H1 (cell line): ENCODE measurements around the gene RICTOR. TPM values are rescaled to one million over a fixed set of nuclear protein-coding genes. Genes with fewer than 3 reads are reported as not detected.

Experiments used
- CTCF ChIA-PET: fragments of 300-600 bp; sonication (Branson Sonifier 250); formaldehyde crosslinking; loops from one replicate; lab custom pipeline; 2021; ENCODE audit not compliant: partially characterized antibody; lab: Charles Lee
- POLR2A ChIA-PET: fragments of 300-600 bp; sonication (Branson Sonifier 250); formaldehyde crosslinking; loops from one replicate; lab custom pipeline; 2021; ENCODE audit warnings: inconsistent platforms; ENCODE audit not compliant: partially characterized antibody; lab: Charles Lee
- DNase-seq, 2 experiments: peaks; one replicate each; pipeline versions ENCODE4 v3.0.0 to v3.0.0-alpha.2; 2010 to 2022; ENCODE audit warnings: low spot score in 2 of 2, low read depth in 1 of 2, mixed read lengths in 1 of 2
- FAIRE-seq: peaks from 2 replicates; lab custom pipeline; 2011; peaks lifted over from hg19 to GRCh38; lab: Jason Lieb, UNC
- H2AFZ ChIP-seq: 2 replicates; pipeline ENCODE4 v1.8.1; 2012; ENCODE audit warnings: low read length, inconsistent platforms
- H2AK5ac ChIP-seq: 2 replicates; pipeline ENCODE4 v1.6.1; 2013; ENCODE audit warnings: low read depth, low read length
- H2BK120ac ChIP-seq: replicated peaks from 2 replicates; pipeline ENCODE3; 2013; ENCODE audit warnings: low read depth, low read length, inconsistent platforms
- H2BK12ac ChIP-seq: 2 replicates; pipeline ENCODE4 v1.6.1; 2013; ENCODE audit warnings: low read depth, low read length
- H2BK15ac ChIP-seq: 2 replicates; pipeline ENCODE4 v1.6.1; 2013; ENCODE audit warnings: low read length
- H2BK20ac ChIP-seq: 2 replicates; pipeline ENCODE4 v1.6.1; 2013; ENCODE audit warnings: low read length
- H2BK5ac ChIP-seq: 2 replicates; pipeline ENCODE4 v1.6.1; 2013; ENCODE audit warnings: low read depth, low read length
- H3K14ac ChIP-seq: 2 replicates; pipeline ENCODE4 v1.6.1; 2013; ENCODE audit warnings: inconsistent platforms; ENCODE audit not compliant: insufficient read length
- H3K18ac ChIP-seq: 2 replicates; pipeline ENCODE4 v1.6.1; 2013; ENCODE audit warnings: low read length; ENCODE audit errors: extremely low read depth
- H3K23ac ChIP-seq: 2 replicates; pipeline ENCODE4 v1.6.1; 2013; ENCODE audit warnings: inconsistent platforms; ENCODE audit not compliant: insufficient read length
- H3K23me2 ChIP-seq: 2 replicates; pipeline ENCODE4 v1.6.1; 2013; ENCODE audit warnings: low read depth, low read length
- H3K27ac ChIP-seq: 2 replicates; pipeline ENCODE4 v1.6.1; 2011; ENCODE audit warnings: low read depth, low read length, inconsistent platforms
- H3K27me3 ChIP-seq, 4 experiments: replicated peaks in 1 of 4; 1 replicate in 1 of 4; 2 replicates in 3 of 4; pipeline versions ENCODE4 v1.6.1 to v1.8.1; 2011 to 2013; ENCODE audit warnings: low read length in 3 of 4, mild to moderate bottlenecking in 3 of 4, inconsistent platforms in 2 of 4, mixed read lengths in 2 of 4, moderate library complexity in 1 of 4; ENCODE audit not compliant: control insufficient read depth in 3 of 4, insufficient read depth in 3 of 4; ENCODE audit errors: extremely low read depth in 1 of 4
- H3K36me3 ChIP-seq, 4 experiments: 2 replicates each; pipeline versions ENCODE4 v1.6.1 to v1.8.1; 2011 to 2013; ENCODE audit warnings: mild to moderate bottlenecking in 4 of 4, low read length in 3 of 4, moderate library complexity in 2 of 4, control low read depth in 1 of 4, inconsistent platforms in 1 of 4; ENCODE audit not compliant: insufficient read depth in 4 of 4, control insufficient read depth in 2 of 4
- H3K4ac ChIP-seq: replicated peaks from 2 replicates; pipeline ENCODE3; 2013; ENCODE audit warnings: low read length, low read depth, mixed read lengths, inconsistent platforms; ENCODE audit not compliant: insufficient read length
- H3K4me1 ChIP-seq, 4 experiments: replicated peaks in 1 of 4; 1 replicate in 1 of 4; 2 replicates in 3 of 4; pipeline versions ENCODE4 v1.6.1 to v1.8.1; 2011 to 2013; ENCODE audit warnings: low read length in 3 of 4, inconsistent platforms in 2 of 4, mixed read lengths in 1 of 4; ENCODE audit not compliant: insufficient read depth in 4 of 4, control insufficient read depth in 3 of 4
- H3K4me2 ChIP-seq, 2 experiments: 2 replicates each; pipeline versions ENCODE4 v1.6.1 to v1.8.1; 2011 to 2013; ENCODE audit warnings: low read depth in 2 of 2, low read length in 2 of 2, control low read depth in 1 of 2, inconsistent platforms in 1 of 2, mild to moderate bottlenecking in 1 of 2; ENCODE audit not compliant: insufficient read depth in 1 of 2
- H3K4me3 ChIP-seq, 4 experiments: fragments of 200-600, 300-600 bp in 1 of 4; sonication (generic), shearing (Covaris generic), sonication (Bioruptor Twin) in 1 of 4; 2 replicates each; pipeline versions ENCODE4 v1.5.1 to v1.8.1; 2011 to 2016; ENCODE audit warnings: low read length in 4 of 4, low read depth in 3 of 4, control low read depth in 2 of 4, inconsistent platforms in 2 of 4, mild to moderate bottlenecking in 2 of 4, mixed read lengths in 1 of 4, moderate library complexity in 1 of 4; ENCODE audit not compliant: insufficient read depth in 2 of 4; ENCODE audit errors: extremely low read depth in 1 of 4
- H3K56ac ChIP-seq: replicated peaks from 2 replicates; pipeline ENCODE3; 2013; ENCODE audit warnings: low read depth, mild to moderate bottlenecking, mixed read lengths, low read length, inconsistent platforms; ENCODE audit not compliant: insufficient read length
- H3K79me1 ChIP-seq: 2 replicates; pipeline ENCODE4 v1.6.1; 2013; ENCODE audit warnings: low read depth, low read length, control low read depth
- H3K79me2 ChIP-seq, 2 experiments: 2 replicates each; pipeline versions ENCODE4 v1.6.1 to v1.8.1; 2012 to 2013; ENCODE audit warnings: low read length in 2 of 2, mild to moderate bottlenecking in 2 of 2, inconsistent platforms in 1 of 2; ENCODE audit not compliant: insufficient read depth in 2 of 2, control insufficient read depth in 1 of 2
- H3K9ac ChIP-seq, 4 experiments: replicated peaks in 1 of 4; 1 replicate in 1 of 4; 2 replicates in 3 of 4; pipeline versions ENCODE4 v1.6.1 to v1.8.1; 2011 to 2013; ENCODE audit warnings: low read depth in 3 of 4, low read length in 3 of 4, control low read depth in 2 of 4, mild to moderate bottlenecking in 2 of 4, moderate library complexity in 2 of 4, inconsistent platforms in 1 of 4; ENCODE audit errors: extremely low read depth in 1 of 4
- H3K9me3 ChIP-seq, 2 experiments: 2 replicates each; pipeline versions ENCODE4 v1.6.1 to v1.8.1; 2012 to 2013; ENCODE audit warnings: mild to moderate bottlenecking in 2 of 2, moderate library complexity in 2 of 2, control low read depth in 1 of 2, inconsistent platforms in 1 of 2, low read depth in 1 of 2, low read length in 1 of 2, mixed read lengths in 1 of 2; ENCODE audit not compliant: insufficient read depth in 2 of 2
- H4K20me1 ChIP-seq, 2 experiments: replicated peaks in 1 of 2; 2 replicates each; pipeline versions ENCODE3 to v1.8.1; 2011 to 2013; ENCODE audit warnings: inconsistent platforms in 2 of 2, low read length in 2 of 2, mild to moderate bottlenecking in 1 of 2; ENCODE audit not compliant: insufficient read depth in 2 of 2, control insufficient read depth in 1 of 2
- H4K5ac ChIP-seq: 2 replicates; pipeline ENCODE4 v1.6.1; 2013; ENCODE audit warnings: low read length, low read depth, mixed read lengths, inconsistent platforms; ENCODE audit not compliant: insufficient read length
- H4K8ac ChIP-seq: 2 replicates; pipeline ENCODE4 v1.8.0; 2013; ENCODE audit warnings: mild to moderate bottlenecking, moderate library complexity, low read length, inconsistent platforms; ENCODE audit not compliant: insufficient read depth; ENCODE audit errors: extremely low read depth
- H4K91ac ChIP-seq: replicated peaks from 2 replicates; pipeline ENCODE3; 2013; ENCODE audit warnings: low read length, mixed read lengths, inconsistent platforms; ENCODE audit not compliant: insufficient read length
- BCL11A ChIP-seq, 2 experiments: IDR thresholded peaks; one replicate each; pipeline ENCODE4 v1.6.1; 2011; ENCODE audit warnings: low read depth in 2 of 2, low read length in 2 of 2, mild to moderate bottlenecking in 2 of 2
- CEBPB ChIP-seq: IDR thresholded peaks from 2 replicates; pipeline ENCODE4 v1.6.1; 2012; ENCODE audit warnings: low read depth, low read length
- CHD1 ChIP-seq: IDR thresholded peaks from 2 replicates; pipeline ENCODE4 v1.6.1; 2012; ENCODE audit warnings: low read depth, low read length, improper control_type of control experiment
- CTCF ChIP-seq, 3 experiments: IDR thresholded peaks; 1 replicate in 2 of 3; 2 replicates in 1 of 3; pipeline versions ENCODE4 v1.5.1 to v1.6.1; 2011; ENCODE audit warnings: low read length in 3 of 3, mild to moderate bottlenecking in 3 of 3, inconsistent platforms in 2 of 3, low read depth in 1 of 3, moderate library complexity in 1 of 3; ENCODE audit not compliant: insufficient read depth in 1 of 3; ENCODE audit errors: control extremely low read depth in 1 of 3
- EP300 ChIP-seq, 2 experiments: IDR thresholded peaks; 1 replicate in 1 of 2; 2 replicates in 1 of 2; pipeline ENCODE4 v1.6.1; 2011 to 2012; ENCODE audit warnings: low read depth in 2 of 2, low read length in 2 of 2, mild to moderate bottlenecking in 2 of 2, borderline replicate concordance in 1 of 2, inconsistent platforms in 1 of 2, moderate library complexity in 1 of 2
- FOSL1 ChIP-seq: IDR thresholded peaks from 2 replicates; pipeline ENCODE4 v1.6.1; 2011; ENCODE audit warnings: mild to moderate bottlenecking, low read depth, low read length, moderate library complexity; ENCODE audit not compliant: insufficient read depth
- KDM1A ChIP-seq: fragments of 200-600, 300-600 bp; sonication (generic); IDR thresholded peaks from 2 replicates; pipeline ENCODE4 v1.7.1; 2016; ENCODE audit warnings: mild to moderate bottlenecking, low read length, borderline replicate concordance
- NANOG ChIP-seq: IDR thresholded peaks from 2 replicates; pipeline ENCODE4 v1.6.1; 2011; ENCODE audit warnings: low read length, low read depth, mild to moderate bottlenecking, inconsistent platforms; ENCODE audit not compliant: insufficient read depth, poor library complexity, severe bottlenecking
- RAD21 ChIP-seq, 2 experiments: IDR thresholded peaks in 1 of 2; conservative IDR thresholded peaks in 1 of 2; 2 replicates each; pipeline ENCODE4 v1.6.1; 2011; ENCODE audit warnings: low read depth in 2 of 2, low read length in 2 of 2, improper control_type of control experiment in 1 of 2, inconsistent platforms in 1 of 2, mild to moderate bottlenecking in 1 of 2, moderate library complexity in 1 of 2
- TAF1 ChIP-seq: IDR thresholded peaks from 2 replicates; pipeline ENCODE4 v1.6.1; 2011; ENCODE audit warnings: mild to moderate bottlenecking, low read depth, low read length
- WGBS, 2 experiments: shearing (Covaris generic) in 1 of 2; methylation state at CpG; one replicate each; pipeline versions ENCODE4 v1.1.6 to v1.1.7; 2013 to 2015; ENCODE audit warnings: low lambda C conversion rate in 2 of 2, mixed read lengths in 2 of 2, inconsistent platforms in 1 of 2, low coverage in 1 of 2, missing lambda C conversion rate in 1 of 2; ENCODE audit not compliant: insufficient replicate concordance in 2 of 2, insufficient coverage in 1 of 2, insufficient read length in 1 of 2; ENCODE audit errors: extremely low coverage in 1 of 2, missing lambda C conversion rate in 1 of 2; 5-methylcytosine and 5-hydroxymethylcytosine counted together
- polyA plus RNA-seq, 7 experiments: library from polyadenylated mRNA; depleted of rRNA in 3 of 7; stranded (reverse) in 5 of 7; unstranded in 2 of 7; fragments of >200 nt in 5 of 7; fragments of 200-250 nt in 2 of 7; gene quantifications; 1 replicate in 5 of 7; 2 replicates in 1 of 7; 4 replicates in 1 of 7; pipeline versions ENCODE4 v1.2.1 to v1.2.3, GENCODE V29; 2011 to 2013; ENCODE audit warnings: missing spikeins in 2 of 7, mixed read lengths in 2 of 7
- total RNA-seq: library from RNA; stranded (reverse); fragmentation: NEBNext Ultra II Directional; extraction: Animal tissue kit (Norgen Biotek cat#: 25700); gene quantifications from 2 replicates; pipeline ENCODE4 v1.2.1, GENCODE V29; 2021

The RICTOR gene
- total and polyA plus RNA-seq, 2 of the 8 experiments (the other 6 are each of a cell fraction or from before 2014, with no cell fraction given): 4.3 to 26.6 TPM

GRCh38 chr5:38953426-38954012 is 120.7 kb downstream of the RICTOR start:
- WGBS, 2 experiments: 92% methylated on average over 4 of the region's 4 CpGs; no CpG with 5 or more reads in 1 of the 2 experiments
- POLR2A ChIA-PET: no interaction called here
- H3K4me3 ChIP-seq: no peak overlapping the region
- no peaks in the 10 kb centered on the region for H4K20me1 ChIP-seq
- no peaks in the 10 kb centered on the region for H3K27me3 ChIP-seq
- H2BK12ac ChIP-seq: no peak overlapping the region
- H3K23me2 ChIP-seq: no peaks in the 10 kb centered on the region
- 0 out of 4 replicates have a peak, but pooled peaks cover 0 to 2% of the 10 kb centered on the region in 2 experiments for H3K9me3 ChIP-seq
- no peak overlapping the region for H3K14ac ChIP-seq
- no peak overlapping the region for H3K23ac ChIP-seq
- no peak overlapping the region for H4K91ac ChIP-seq
- H3K79me1 ChIP-seq: no peaks in the 10 kb centered on the region
- H3K4me1 ChIP-seq: no peaks in the 10 kb centered on the region
- no peak overlapping the region for H2AFZ ChIP-seq
- H3K36me3 ChIP-seq: peaks cover 2 to 72% (median 22%) of the 10 kb centered on the region in 4 experiments; a peak in 6 of 8 replicates
- H3K79me2 ChIP-seq: no peaks in the 10 kb centered on the region
- no peak overlapping the region for H2BK15ac ChIP-seq
- no peak overlapping the region for H2BK120ac ChIP-seq
- H4K8ac ChIP-seq: no peak overlapping the region
- no peak overlapping the region for H3K56ac ChIP-seq
- DNase-seq (no peak), FAIRE-seq (no peak)
- CTCF ChIA-PET: no interaction called here
- H4K5ac ChIP-seq: no peak overlapping the region
- H2BK5ac ChIP-seq: no peak overlapping the region
- H3K4me2 ChIP-seq: no peak overlapping the region
- H3K4ac ChIP-seq: no peak overlapping the region
- no peak overlapping the region for H2BK20ac ChIP-seq
- H3K27ac ChIP-seq: no peak overlapping the region
- TF ChIP-seq NANOG: no peak
- no peak for TF ChIP-seq CTCF (IDR thresholded peaks at IDR 0.05; ENCODE audit: control extremely low read depth in 1 of 3, insufficient read depth in 1 of 3, low read depth in 1 of 3, low read length in 3 of 3)
- no peak for TF ChIP-seq CEBPB
- no peak for TF ChIP-seq FOSL1
- no peak for TF ChIP-seq TAF1
- no peak for TF ChIP-seq KDM1A
- TF ChIP-seq RAD21 (IDR thresholded peaks at IDR 0.05 in 1 of 2, conservative IDR thresholded peaks at IDR 0.05 in 1 of 2; ENCODE audit: low read depth in 2 of 2, low read length in 2 of 2): no peak
- no peak for TF ChIP-seq BCL11A (IDR thresholded peaks at IDR 0.05; ENCODE audit: low read depth in 2 of 2, low read length in 2 of 2)
- TF ChIP-seq CHD1: no peak
- TF ChIP-seq EP300 (IDR thresholded peaks at IDR 0.05; ENCODE audit: borderline replicate concordance in 1 of 2, low read depth in 2 of 2, low read length in 2 of 2): no peak
- H2AK5ac ChIP-seq: no peak overlapping the region
- H3K9ac ChIP-seq: no peak overlapping the region
- H3K18ac ChIP-seq: no peak overlapping the region
